LNCaP clone FGC (cell line): ENCODE data around the gene NAV3.

ENCODE experiments used
- DNase-seq: peaks from one replicate; pipeline ENCODE4 v3.0.0-alpha.2; 2011; ENCODE audit warnings: low read depth
- H3K4me3 ChIP-seq: 2 replicates; pipeline ENCODE4 v1.5.1; 2011; ENCODE audit warnings: mild to moderate bottlenecking, low read depth, low read length, control low read depth
- CTCF ChIP-seq: IDR thresholded peaks from 2 replicates; pipeline ENCODE4 v1.5.1; 2012; ENCODE audit warnings: mild to moderate bottlenecking; ENCODE audit not compliant: control insufficient read depth, insufficient read depth; ENCODE audit errors: extremely low read depth

Gene NAV3

GRCh38 chr12:77788231-77789168 lies 42.2 kb upstream of the NAV3 start:
- no peak overlapping the region for H3K4me3 ChIP-seq
- TF ChIP-seq CTCF: no peak
- DNase-seq: no peak

DNA sequence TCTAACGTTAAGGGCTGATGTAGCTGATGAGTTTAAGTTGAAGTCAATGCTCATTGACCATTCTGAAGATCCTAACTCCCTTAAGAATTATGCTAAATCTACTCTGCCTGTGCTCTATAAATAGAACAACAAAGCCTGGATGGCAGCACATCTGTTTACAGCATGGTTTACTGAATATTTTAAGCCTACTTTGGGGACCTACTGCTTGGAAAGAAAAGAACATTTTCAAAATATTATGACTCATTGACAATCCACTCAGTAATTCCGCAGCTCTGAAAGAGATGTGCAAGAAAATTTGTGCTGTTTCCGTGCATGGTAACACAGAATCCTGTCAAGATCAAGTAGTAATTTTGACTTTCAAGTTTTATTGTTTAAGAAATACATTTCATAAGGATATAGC lies 35.0 kb upstream of the NAV3 start:
- DNase-seq: no peak
- no peak for TF ChIP-seq CTCF

GRCh38 chr12:77796775-77797174 lies 33.9 kb upstream of the NAV3 start:
- H3K4me3 ChIP-seq: no peak overlapping the region
- no peak for DNase-seq
- TF ChIP-seq CTCF: no peak

More for the DNA sequence above, 35.0 kb upstream of the NAV3 start:
- H3K4me3 ChIP-seq: no peak overlapping the region

DNA sequence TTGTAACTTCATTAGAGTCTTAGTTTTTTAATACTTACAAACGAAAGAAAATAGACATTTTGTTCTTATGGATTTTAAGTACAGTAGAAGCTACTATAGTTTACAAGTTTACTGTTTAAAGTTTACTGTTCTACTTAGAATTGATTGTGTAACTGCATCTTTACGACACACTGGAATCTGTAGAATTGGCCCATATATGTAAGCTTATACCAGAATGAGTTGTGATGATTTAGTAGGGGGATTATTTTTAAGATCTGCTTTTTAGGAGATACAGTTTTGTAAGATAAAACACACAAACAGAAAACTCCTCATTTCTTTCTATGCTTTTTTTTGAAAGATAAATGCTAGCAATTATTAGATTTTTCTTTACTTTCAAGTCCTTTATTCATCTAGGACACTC lies 30.2 kb upstream of the NAV3 start:
- TF ChIP-seq CTCF: no peak
- no peak overlapping the region for H3K4me3 ChIP-seq
- no peak for DNase-seq

GRCh38 chr12:77808534-77808933 lies 22.2 kb upstream of the NAV3 start:
- no peak overlapping the region for H3K4me3 ChIP-seq
- no peak for TF ChIP-seq CTCF
- DNase-seq: no peak

DNA sequence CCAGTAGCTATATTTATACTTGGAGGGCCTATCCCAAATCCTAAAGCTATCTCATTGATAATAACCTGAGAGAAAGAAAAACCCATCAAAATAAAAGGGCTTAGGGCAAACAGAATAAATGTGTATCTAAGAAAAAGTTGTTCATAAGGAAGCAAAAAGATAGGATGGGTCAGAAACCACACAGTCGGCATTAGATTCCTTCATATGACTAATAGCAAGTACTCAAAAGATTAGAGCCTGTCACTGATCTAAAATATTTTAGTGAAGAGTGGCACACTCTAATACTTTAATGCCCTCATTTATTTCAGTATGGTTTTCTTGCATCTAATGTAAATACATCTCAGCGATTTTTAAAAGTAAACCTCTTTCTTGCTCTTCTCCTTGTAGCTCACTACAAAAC lies 17.1 kb upstream of the NAV3 start:
- DNase-seq: no peak
- H3K4me3 ChIP-seq: no peak overlapping the region
- TF ChIP-seq CTCF: no peak

- TF ChIP-seq CTCF: no peak
- DNase-seq: no peak
- no peak overlapping the region for H3K4me3 ChIP-seq
Measured at GRCh38 chr12:77814386-77814785, 16.3 kb upstream of the NAV3 start.
